ENCODE results near the gene COL4A3. TPM values are rescaled to one million over a fixed set of nuclear protein-coding genes. Genes with fewer than 3 reads are reported as not detected.

Gene COL4A3
- total and polyA plus RNA-seq, 2 experiments from 2014 or later, result 0.11 to 0.70 TPM

GRCh38 chr2:227230151-227230550 lies 65.7 kb downstream of the COL4A3 start:
- in situ Hi-C loops (cut with MboI), result loop anchor here (25.0 kb wide), 1 partner anchor 93 kb away; no protein-coding TSS in a partner anchor
- Histone ChIP-seq H4K20me1 (ENCODE audit: insufficient read depth) (no peaks in the 10 kb centered on the region), H3K36me3 (ENCODE audit: low read depth) (no peaks in the 10 kb centered on the region), H3K27ac (no peak overlapping the region), H3K4me1 (ENCODE audit: insufficient read depth) (peaks cover 14% of the 10 kb centered on the region), H3K4me2 (ENCODE audit: unreplicated experiment) (no peak overlapping the region), H3K27me3 (replicated peaks; ENCODE audit: insufficient read depth) (no peaks in the 10 kb centered on the region), H3K9ac (no peak overlapping the region), H3F3A (ENCODE audit: insufficient read depth) (0 out of 2 replicates have a peak, but pooled peaks cover 6% of the 10 kb centered on the region), H3K9me3 (ENCODE audit: low read depth) (no peaks in the 10 kb centered on the region), H2AFZ (no peak overlapping the region), H3K4me3 (no peak overlapping the region), H3K79me2 (ENCODE audit: insufficient read depth) (no peaks in the 10 kb centered on the region), H3K9me2 (ENCODE audit: insufficient read depth) (no peaks in the 10 kb centered on the region)
- 55 to 66% methylated on average over 2 of the region's 2 CpGs for WGBS, 2 experiments (ENCODE audit: low coverage in 1 of 2, low lambda C conversion rate in 2 of 2, missing lambda C conversion rate in 2 of 2)
- no peak for DNase-seq
- TF ChIP-seq EZH2phosphoT487 (IDR thresholded peaks at IDR 0.05; ENCODE audit: insufficient read depth, low read depth), result no peak

- in situ Hi-C loops (cut with MboI), result loop anchor here (25.0 kb wide), 1 partner anchor 97 kb away; no protein-coding TSS in a partner anchor
- peak; percentile 12 for DNase-seq
- WGBS, 2 experiments (ENCODE audit: low coverage in 1 of 2, low lambda C conversion rate in 2 of 2, missing lambda C conversion rate in 2 of 2), result 69 to 72% methylated on average over 2 of the region's 2 CpGs
Measured at GRCh38 chr2:227234429-227234828, 70.0 kb downstream of the COL4A3 start.

DNA sequence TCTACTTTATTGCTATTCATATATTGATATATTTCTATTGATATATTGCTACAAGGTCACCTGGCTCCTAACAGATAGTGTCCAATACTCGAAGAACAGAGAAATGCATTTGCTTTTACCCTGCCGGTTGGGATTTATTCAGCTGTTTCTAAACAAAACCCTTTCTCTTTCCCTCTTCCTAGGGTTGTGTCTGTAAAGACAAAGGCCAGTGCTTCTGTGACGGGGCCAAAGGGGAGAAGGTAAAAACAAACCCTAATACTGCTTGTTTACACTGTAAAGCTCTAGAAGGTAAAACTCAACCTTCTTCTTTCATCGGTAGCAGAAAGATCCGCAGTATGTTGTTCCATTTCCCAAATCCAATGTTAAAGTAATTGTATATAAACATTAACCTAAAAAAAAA lies 73.4 kb downstream of the COL4A3 start:
- DNase-seq, result no peak
- in situ Hi-C loops (cut with MboI), result loop anchor here (25.0 kb wide), 1 partner anchor 100 kb away; no protein-coding TSS in a partner anchor
- H3K9ac ChIP-seq, result no peak overlapping the region
- H3F3A ChIP-seq (ENCODE audit: insufficient read depth), result no peaks in the 10 kb centered on the region
- H4K20me1 ChIP-seq (ENCODE audit: insufficient read depth), result no peaks in the 10 kb centered on the region
- no peaks in the 10 kb centered on the region for H3K9me3 ChIP-seq (ENCODE audit: low read depth)
- no peaks in the 10 kb centered on the region for H3K27me3 ChIP-seq (replicated peaks; ENCODE audit: insufficient read depth)
- H3K27ac ChIP-seq, result no peak overlapping the region
- no peak overlapping the region for H3K4me2 ChIP-seq (ENCODE audit: unreplicated experiment)
- H3K9me2 ChIP-seq (ENCODE audit: insufficient read depth), result no peaks in the 10 kb centered on the region
- H3K4me1 ChIP-seq (ENCODE audit: insufficient read depth), result no peaks in the 10 kb centered on the region
- TF ChIP-seq EZH2 (IDR thresholded peaks at IDR 0.05; ENCODE audit: insufficient read depth, poor library complexity, severe bottlenecking) (no peak), EZH2phosphoT487 (IDR thresholded peaks at IDR 0.05; ENCODE audit: insufficient read depth, low read depth) (no peak)
- H3K79me2 ChIP-seq (ENCODE audit: insufficient read depth), result no peaks in the 10 kb centered on the region
- H3K4me3 ChIP-seq, result no peak overlapping the region
- H3K36me3 ChIP-seq (ENCODE audit: low read depth), result no peaks in the 10 kb centered on the region
- WGBS, 2 experiments (ENCODE audit: low coverage in 1 of 2, low lambda C conversion rate in 2 of 2, missing lambda C conversion rate in 2 of 2), result 64 to 65% methylated on average over 5 of the region's 5 CpGs
- no peak overlapping the region for H2AFZ ChIP-seq

More at GRCh38 chr2:227234429-227234828, 70.0 kb downstream of the COL4A3 start:
- Histone ChIP-seq H3F3A (ENCODE audit: insufficient read depth) (no peaks in the 10 kb centered on the region), H3K27me3 (replicated peaks; ENCODE audit: insufficient read depth) (no peaks in the 10 kb centered on the region), H3K79me2 (ENCODE audit: insufficient read depth) (no peaks in the 10 kb centered on the region), H3K36me3 (ENCODE audit: low read depth) (no peaks in the 10 kb centered on the region), H3K4me2 (ENCODE audit: unreplicated experiment) (no peak overlapping the region), H3K4me3 (no peak overlapping the region), H2AFZ (no peak overlapping the region), H3K9me2 (ENCODE audit: insufficient read depth) (no peaks in the 10 kb centered on the region), H3K4me1 (ENCODE audit: insufficient read depth) (no peaks in the 10 kb centered on the region), H3K27ac (no peak overlapping the region), H3K9me3 (ENCODE audit: low read depth) (no peaks in the 10 kb centered on the region), H3K9ac (no peak overlapping the region), H4K20me1 (ENCODE audit: insufficient read depth) (no peaks in the 10 kb centered on the region)
- TF ChIP-seq EZH2 (IDR thresholded peaks at IDR 0.05; ENCODE audit: insufficient read depth, poor library complexity, severe bottlenecking), result no peak
- no peak for TF ChIP-seq EZH2phosphoT487 (IDR thresholded peaks at IDR 0.05; ENCODE audit: insufficient read depth, low read depth)

GRCh38 chr2:227238238-227239237 lies 74.1 kb downstream of the COL4A3 start:
- TF ChIP-seq EZH2 (IDR thresholded peaks at IDR 0.05; ENCODE audit: insufficient read depth, poor library complexity, severe bottlenecking), result no peak
- TF ChIP-seq EZH2phosphoT487 (IDR thresholded peaks at IDR 0.05; ENCODE audit: insufficient read depth, low read depth), result no peak
- peak; percentile 65 for DNase-seq
- no peak overlapping the region for H3K9ac ChIP-seq
- no peaks in the 10 kb centered on the region for H3F3A ChIP-seq (ENCODE audit: insufficient read depth)
- no peaks in the 10 kb centered on the region for H3K79me2 ChIP-seq (ENCODE audit: insufficient read depth)
- H3K36me3 ChIP-seq (ENCODE audit: low read depth), result no peaks in the 10 kb centered on the region
- 20 to 25% methylated on average over 10 of the region's 10 CpGs for WGBS, 2 experiments (ENCODE audit: low coverage in 1 of 2, low lambda C conversion rate in 2 of 2, missing lambda C conversion rate in 2 of 2)
- H3K4me2 ChIP-seq (ENCODE audit: unreplicated experiment), result no peak overlapping the region
- H2AFZ ChIP-seq, result no peak overlapping the region
- no peak overlapping the region for H3K27ac ChIP-seq
- no peaks in the 10 kb centered on the region for H4K20me1 ChIP-seq (ENCODE audit: insufficient read depth)
- H3K4me1 ChIP-seq (ENCODE audit: insufficient read depth), result no peaks in the 10 kb centered on the region
- H3K27me3 ChIP-seq (replicated peaks; ENCODE audit: insufficient read depth), result no peaks in the 10 kb centered on the region
- in situ Hi-C loops (cut with MboI), result loop anchor here (25.0 kb wide), 1 partner anchor 101 kb away; no protein-coding TSS in a partner anchor
- H3K4me3 ChIP-seq, result no peak overlapping the region
- H3K9me2 ChIP-seq (ENCODE audit: insufficient read depth), result no peaks in the 10 kb centered on the region
- H3K9me3 ChIP-seq (ENCODE audit: low read depth), result no peaks in the 10 kb centered on the region
